Testis (tissue), 5 donors: ENCODE data around the gene NDUFC1. TPM values are rescaled to one million over a fixed set of nuclear protein-coding genes. Genes with fewer than 3 reads are reported as not detected.

ENCODE experiments used
- DNase-seq: peaks from one replicate; pipeline ENCODE4 v3.0.0-alpha.2; 2019
- H3K27ac ChIP-seq, 2 donors: fragments of 200-600 bp; sonication (generic); one replicate each; pipeline ENCODE4 v1.5.1; 2019
- H3K27me3 ChIP-seq: fragments of 200-600 bp; sonication (generic); one replicate; pipeline ENCODE4 v1.5.1; 2019
- H3K36me3 ChIP-seq: fragments of 200-600 bp; sonication (generic); one replicate; pipeline ENCODE4 v1.5.1; 2017; ENCODE audit warnings: low read depth; ENCODE audit errors: missing control alignments
- H3K4me1 ChIP-seq: fragments of 200-600 bp; sonication (generic); one replicate; pipeline ENCODE4 v1.5.1; 2019
- H3K4me3 ChIP-seq, 2 donors: fragments of 200-600 bp; sonication (generic); one replicate each; pipeline ENCODE4 v1.5.1; 2017 to 2019
- H3K9me3 ChIP-seq: fragments of 200-600 bp; sonication (generic); one replicate; pipeline ENCODE4 v1.5.1; 2017
- CTCF ChIP-seq, 3 experiments: fragments of 450-650 bp in 2 of 3; fragments of 200-600 bp in 1 of 3; sonication (generic) in 1 of 3; IDR thresholded peaks; one replicate each; pipeline ENCODE4 v1.5.1; 2016 to 2019; ENCODE audit warnings: antibody characterized with exemption in 3 of 3, mild to moderate bottlenecking in 2 of 3, moderate library complexity in 1 of 3
- POLR2A ChIP-seq: fragments of 450-650 bp; IDR thresholded peaks from one replicate; pipeline ENCODE4 v1.6.1; 2017; ENCODE audit warnings: antibody characterized with exemption, mild to moderate bottlenecking, moderate library complexity
- WGBS, 2 donors: methylation state at CpG; one replicate each; pipeline ENCODE4 v1.1.5; 2018; 5-methylcytosine and 5-hydroxymethylcytosine counted together
- intact Hi-C: fragments of 100-400 bp; cut with DNase I; formaldehyde crosslinking; loops from one replicate; pipeline ENCODE4 v1.15.1; 2023; ENCODE audit warnings: low total_unique reads
- long read RNA-seq, 2 donors: transcript quantifications; one replicate each; lab custom pipeline, GENCODE V29; 2026
- polyA plus RNA-seq: library from polyadenylated mRNA; stranded (reverse); fragments of 350-450 nt; fragmentation: Illumina TruSeq; extraction: RNeasy Lipid Tissue Mini Kit (QIAGEN cat#74804); gene quantifications from one replicate; pipeline ENCODE4 v1.2.3, GENCODE V29; 2014; ENCODE audit warnings: low read depth, low replicate concordance; ENCODE audit not compliant: insufficient read depth
- total RNA-seq, 2 donors: library from RNA; depleted of rRNA; stranded (reverse); fragments of >200 nt; gene quantifications; one replicate each; pipeline ENCODE4 v1.2.3, GENCODE V29; 2016

Gene NDUFC1
- total RNA-seq (100 to 1,000 TPM; 121 to 127 TPM), polyA plus RNA-seq (201 TPM)
- long read RNA-seq, donor 1, transcript NDUFC1-210 (5 exons, 725 nt) = major isoform, 16 of 254 reads
- long read RNA-seq, donor 1, partial matches to known transcripts = 215 of 254 reads
- long read RNA-seq, donor 1, other reads (novel, unspliced or antisense) = 18 of 254 reads
- long read RNA-seq, donor 2, transcript NDUFC1-210 (5 exons, 725 nt) = major isoform, 5 of 120 reads
- long read RNA-seq, donor 2, partial matches to known transcripts = 113 of 120 reads
- long read RNA-seq, donor 2, other reads (novel, unspliced or antisense) = 0 of 120 reads

GRCh38 chr4:139301821-139302611, at the start of gene NDUFC1:
Gene NDUFC1 (minus strand): TSS chr4:139302477. CDS start chr4:139295798, 6,679 bp downstream.
- H3K9me3 ChIP-seq = no peaks in the 10 kb centered on the region
- 0 to 1% methylated on average over 14 to 46 of the region's 46 CpGs for WGBS, 2 donors
- H3K27me3 ChIP-seq = no peaks in the 10 kb centered on the region
- H3K27ac ChIP-seq = peak within 1 kb of the TSS; percentile 93
- TF ChIP-seq CTCF (IDR thresholded peaks at IDR 0.05) (peak in 1 of 3 experiments; percentile 12), POLR2A (no peak)
- no peaks in the 10 kb centered on the region for H3K36me3 ChIP-seq
- intact Hi-C loops = no loop called here
- H3K4me1 ChIP-seq = peaks cover 18% of the 10 kb centered on the region
- H3K4me3 ChIP-seq = peak within 1 kb of the TSS; percentile 87 to 98
- DNase-seq = peak; percentile 79

DNA sequence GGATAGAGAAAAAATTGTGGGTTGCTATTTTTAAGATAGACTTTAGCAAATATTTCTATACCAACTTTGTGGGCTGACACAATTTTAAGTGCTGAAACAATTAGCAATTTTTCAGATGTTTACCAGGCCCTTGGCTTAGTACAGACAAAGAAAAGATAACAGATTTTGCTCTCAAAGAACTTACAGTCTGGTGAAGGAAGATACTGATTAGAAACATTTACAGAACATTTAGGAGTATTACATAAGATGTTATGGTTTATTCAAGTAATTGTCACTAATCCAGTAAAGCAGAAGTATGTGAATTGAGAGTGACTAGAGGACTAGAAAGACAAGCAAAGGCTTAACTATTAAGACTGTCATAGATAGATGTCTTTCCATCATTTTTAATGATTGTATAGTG, 35.3 kb upstream of the NDUFC1 start:
- Histone ChIP-seq H3K9me3 (no peaks in the 10 kb centered on the region), H3K36me3 (no peaks in the 10 kb centered on the region), H3K27me3 (no peaks in the 10 kb centered on the region), H3K27ac (no peak overlapping the region), H3K4me3 (no peak overlapping the region), H3K4me1 (peaks cover 9% of the 10 kb centered on the region)
- DNase-seq = no peak
- intact Hi-C loops = no loop called here
- TF ChIP-seq POLR2A (no peak), CTCF (IDR thresholded peaks at IDR 0.05) (no peak)

GRCh38 chr4:139333046-139333445, 30.8 kb upstream of the NDUFC1 start:
- no peak for TF ChIP-seq POLR2A
- no peak for TF ChIP-seq CTCF (IDR thresholded peaks at IDR 0.05)
- 81 to 88% methylated on average over 2 of the region's 2 CpGs for WGBS, 2 donors

DNA sequence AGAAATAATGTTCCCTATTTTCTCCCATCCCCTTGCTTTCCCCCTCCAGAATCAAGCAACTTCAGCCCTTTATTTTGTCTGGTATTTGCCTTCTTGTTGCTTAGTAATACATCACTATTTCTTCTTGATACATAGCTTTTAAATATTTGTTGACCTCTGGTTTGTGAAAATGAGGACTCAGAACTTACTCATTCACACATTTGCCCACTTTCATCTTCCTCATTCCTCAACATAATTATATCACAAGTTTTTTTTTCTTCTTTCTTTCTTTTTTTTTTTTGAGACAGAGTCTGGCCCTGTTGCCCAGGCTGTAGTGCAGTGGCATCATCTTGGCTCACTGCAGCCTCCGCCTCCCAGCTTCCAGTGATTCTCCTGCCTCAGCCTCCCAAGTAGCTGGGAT, 28.9 kb upstream of the NDUFC1 start:
- 92 to 100% methylated on average over 1 of the region's 1 CpG for WGBS, 2 donors
- Histone ChIP-seq H3K9me3 (no peaks in the 10 kb centered on the region), H3K4me3 (no peak overlapping the region), H3K27me3 (no peaks in the 10 kb centered on the region), H3K36me3 (no peaks in the 10 kb centered on the region), H3K27ac (no peak overlapping the region), H3K4me1 (peaks cover 7% of the 10 kb centered on the region)
- intact Hi-C loops = no loop called here
- TF ChIP-seq POLR2A = no peak
- no peak for TF ChIP-seq CTCF (IDR thresholded peaks at IDR 0.05)
- DNase-seq = no peak

More at GRCh38 chr4:139333046-139333445, 30.8 kb upstream of the NDUFC1 start:
- intact Hi-C loops = no loop called here
- no peak for DNase-seq
- Histone ChIP-seq H3K27me3 (no peaks in the 10 kb centered on the region), H3K9me3 (no peaks in the 10 kb centered on the region), H3K36me3 (no peaks in the 10 kb centered on the region), H3K4me1 (peaks cover 14% of the 10 kb centered on the region), H3K27ac (no peak overlapping the region), H3K4me3 (no peak overlapping the region)
